Type B pancreatic cell (in vitro differentiated cells): ENCODE measurements around the gene INCA1. TPM values are rescaled to one million over a fixed set of nuclear protein-coding genes. Genes with fewer than 3 reads are reported as not detected.

Experiments used
- DNase-seq: peaks from one replicate; pipeline ENCODE4 v3.0.0; 2021; ENCODE audit warnings: mixed read lengths; ENCODE audit not compliant: unreplicated experiment; ENCODE audit errors: extremely low spot score
- H3K27ac Mint-ChIP-seq: 2 replicates; pipeline ENCODE4 v1.8.0; 2021; ENCODE audit warnings: mild to moderate bottlenecking, mixed read lengths
- H3K27me3 Mint-ChIP-seq: 2 replicates; pipeline ENCODE4 v1.8.0; 2021; ENCODE audit warnings: mixed read lengths
- H3K36me3 Mint-ChIP-seq: 2 replicates; pipeline ENCODE4 v1.8.0; 2021; ENCODE audit warnings: mixed read lengths
- H3K4me1 Mint-ChIP-seq: one replicate; pipeline ENCODE4 v1.8.0; 2021; ENCODE audit warnings: mixed read lengths; ENCODE audit not compliant: unreplicated experiment
- H3K4me3 Mint-ChIP-seq: 2 replicates; pipeline ENCODE4 v1.8.0; 2021; ENCODE audit warnings: mild to moderate bottlenecking, mixed read lengths
- H3K9me3 Mint-ChIP-seq: 2 replicates; pipeline ENCODE4 v1.8.0; 2021; ENCODE audit warnings: mixed read lengths
- CTCF ChIP-seq: fragments of 200-600 bp; sonication (generic); conservative IDR thresholded peaks from 2 replicates; pipeline ENCODE4 v1.5.0; 2021; ENCODE audit warnings: antibody characterized with exemption, mild to moderate bottlenecking
- total RNA-seq: library from RNA; stranded (reverse); gene quantifications from 2 replicates; pipeline ENCODE4 v1.2.1, GENCODE V29; 2021; ENCODE audit warnings: low replicate concordance

The INCA1 gene
- total RNA-seq, 1 donor from 2014 or later: 0.72 TPM

- no peaks in the 10 kb centered on the region for H3K9me3 Mint-ChIP-seq
- DNase-seq: no peak
- no peak overlapping the region for H3K27ac Mint-ChIP-seq
- H3K4me1 Mint-ChIP-seq: peaks cover 15% of the 10 kb centered on the region
- H3K36me3 Mint-ChIP-seq: peaks cover 11% of the 10 kb centered on the region
- no peaks in the 10 kb centered on the region for H3K27me3 Mint-ChIP-seq
- TF ChIP-seq CTCF: no peak
- no peak overlapping the region for H3K4me3 Mint-ChIP-seq
Measured at GRCh38 chr17:4982305-4982704, 15.0 kb downstream of the INCA1 start.

GRCh38 chr17:4980644-4981216 lies 16.6 kb downstream of the INCA1 start:
- Mint-ChIP-seq H3K27me3 (no peaks in the 10 kb centered on the region), H3K4me1 (peaks cover 8% of the 10 kb centered on the region), H3K9me3 (no peaks in the 10 kb centered on the region), H3K36me3 (peaks cover 11% of the 10 kb centered on the region), H3K4me3 (peak overlapping the region; percentile 9), H3K27ac (peak overlapping the region; percentile 34)
- no peak for DNase-seq
- TF ChIP-seq CTCF: peak; percentile 84

GRCh38 chr17:4978726-4979125 lies 18.6 kb downstream of the INCA1 start:
- H3K4me1 Mint-ChIP-seq: peaks cover 8% of the 10 kb centered on the region
- DNase-seq: no peak
- no peak overlapping the region for H3K27ac Mint-ChIP-seq
- H3K4me3 Mint-ChIP-seq: no peak overlapping the region
- TF ChIP-seq CTCF: no peak
- H3K9me3 Mint-ChIP-seq: no peaks in the 10 kb centered on the region
- no peaks in the 10 kb centered on the region for H3K27me3 Mint-ChIP-seq
- peaks cover 18% of the 10 kb centered on the region for H3K36me3 Mint-ChIP-seq

GRCh38 chr17:4974115-4974670 lies 23.1 kb downstream of the INCA1 start:
- no peak for TF ChIP-seq CTCF
- Mint-ChIP-seq H3K27ac (no peak overlapping the region), H3K36me3 (peaks cover 22% of the 10 kb centered on the region), H3K4me1 (peaks cover 21% of the 10 kb centered on the region), H3K4me3 (no peak overlapping the region), H3K9me3 (no peaks in the 10 kb centered on the region), H3K27me3 (no peaks in the 10 kb centered on the region)
- DNase-seq: no peak

- no peak for DNase-seq
- Mint-ChIP-seq H3K27me3 (no peaks in the 10 kb centered on the region), H3K9me3 (no peaks in the 10 kb centered on the region), H3K4me1 (peaks cover 28% of the 10 kb centered on the region), H3K4me3 (no peak overlapping the region), H3K36me3 (peaks cover 23% of the 10 kb centered on the region), H3K27ac (no peak overlapping the region)
- no peak for TF ChIP-seq CTCF
Measured at GRCh38 chr17:4973256-4974114, 23.8 kb downstream of the INCA1 start.
